ENCODE measurements around the gene TMEM271. TPM values are rescaled to one million over a fixed set of nuclear protein-coding genes. Genes with fewer than 3 reads are reported as not detected.

Gene TMEM271
- total and polyA plus RNA-seq, 2 donors (not counting 3 experiments of a cell fraction or from before 2014, with no cell fraction given) = not detected

DNA sequence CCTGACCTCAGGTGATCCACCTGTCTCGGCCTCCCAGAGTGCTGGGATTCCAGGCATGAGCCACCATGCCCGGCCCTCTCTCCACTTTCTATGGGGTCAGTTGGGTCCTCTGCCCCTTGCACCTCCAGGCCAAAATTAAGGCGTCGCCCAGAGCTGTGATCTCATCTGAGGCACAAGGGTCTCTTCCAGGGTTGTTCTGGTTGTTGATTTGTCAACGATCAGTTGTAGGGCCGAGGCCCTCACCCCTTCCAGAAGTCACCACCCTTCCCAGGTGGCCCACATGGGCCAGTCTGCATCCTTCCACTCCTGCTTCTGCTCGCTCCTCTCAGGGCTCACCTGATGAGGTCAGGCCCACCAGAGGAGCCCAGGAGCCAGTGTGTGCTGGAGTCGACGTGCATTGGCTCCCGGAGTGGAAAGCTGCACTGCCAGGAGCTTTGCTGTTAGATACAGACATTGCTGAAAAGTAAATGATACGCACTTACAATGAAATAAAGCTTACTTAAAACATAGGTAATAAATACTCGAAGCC, 14.3 kb upstream of the TMEM271 start:
- no peaks in the 10 kb centered on the region for H3K27me3 ChIP-seq (ENCODE audit: control insufficient read depth in 2 of 2, insufficient read depth in 2 of 2, low read length in 2 of 2)
- no peaks in the 10 kb centered on the region for H3K9me1 ChIP-seq (replicated peaks; ENCODE audit: control insufficient read depth, extremely low read depth, insufficient read depth, low read length)
- BruUV-seq (replicated peaks) = no TSS peak
- no peak overlapping the region for H3K9ac ChIP-seq (replicated peaks; ENCODE audit: extremely low read depth, insufficient read depth, low read length)
- TF ChIP-seq FOS (IDR thresholded peaks at IDR 0.05; ENCODE audit: borderline replicate concordance, insufficient read depth, low read length) (no peak), MAX (IDR thresholded peaks at IDR 0.05; ENCODE audit: insufficient read depth, insufficient read length) (no peak), JUN (IDR thresholded peaks at IDR 0.05; ENCODE audit: borderline replicate concordance, insufficient read depth, insufficient read length, low read depth) (no peak), GATA2 (IDR thresholded peaks at IDR 0.05; ENCODE audit: insufficient read depth, insufficient read length, low read depth, low read length) (no peak), POLR2A (IDR thresholded peaks at IDR 0.05; ENCODE audit: low read depth, low read length) (no peak), MYC (IDR thresholded peaks at IDR 0.05; ENCODE audit: low read depth, low read length) (no peak), POLR2AphosphoS5 (IDR thresholded peaks at IDR 0.05; ENCODE audit: insufficient read depth, low read depth, low read length) (no peak)
- TF ChIP-seq, protein P1, sequence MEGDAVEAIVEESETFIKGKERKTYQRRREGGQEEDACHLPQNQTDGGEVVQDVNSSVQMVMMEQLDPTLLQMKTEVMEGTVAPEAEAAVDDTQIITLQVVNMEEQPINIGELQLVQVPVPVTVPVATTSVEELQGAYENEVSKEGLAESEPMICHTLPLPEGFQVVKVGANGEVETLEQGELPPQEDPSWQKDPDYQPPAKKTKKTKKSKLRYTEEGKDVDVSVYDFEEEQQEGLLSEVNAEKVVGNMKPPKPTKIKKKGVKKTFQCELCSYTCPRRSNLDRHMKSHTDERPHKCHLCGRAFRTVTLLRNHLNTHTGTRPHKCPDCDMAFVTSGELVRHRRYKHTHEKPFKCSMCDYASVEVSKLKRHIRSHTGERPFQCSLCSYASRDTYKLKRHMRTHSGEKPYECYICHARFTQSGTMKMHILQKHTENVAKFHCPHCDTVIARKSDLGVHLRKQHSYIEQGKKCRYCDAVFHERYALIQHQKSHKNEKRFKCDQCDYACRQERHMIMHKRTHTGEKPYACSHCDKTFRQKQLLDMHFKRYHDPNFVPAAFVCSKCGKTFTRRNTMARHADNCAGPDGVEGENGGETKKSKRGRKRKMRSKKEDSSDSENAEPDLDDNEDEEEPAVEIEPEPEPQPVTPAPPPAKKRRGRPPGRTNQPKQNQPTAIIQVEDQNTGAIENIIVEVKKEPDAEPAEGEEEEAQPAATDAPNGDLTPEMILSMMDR (IDR thresholded peaks at IDR 0.05; ENCODE audit: extremely low read depth in 1 of 2, insufficient read depth in 1 of 2, low read depth in 1 of 2, low read length in 2 of 2) = no peak
- dilution Hi-C loops (cut with MboI; ENCODE audit: extremely low pct_ligation_motif_present, low sequenced_read_pairs) (no loop called here), intact Hi-C loops (cut with micrococcal nuclease) (no loop called here)
- ChIA-PET CTCF (no interaction called here), POLR2A (no interaction called here)
- FAIRE-seq = no peak
- no peaks in the 10 kb centered on the region for H3K36me3 ChIP-seq (ENCODE audit: control insufficient read depth in 2 of 2, extremely low read depth in 1 of 2, insufficient read depth in 2 of 2, low read length in 2 of 2)
- no peaks in the 10 kb centered on the region for H3K4me1 ChIP-seq (ENCODE audit: control insufficient read depth, extremely low read depth, insufficient read depth, low read length)
- no peak overlapping the region for H3K4me2 ChIP-seq (ENCODE audit: insufficient read depth, low read length)
- no peak overlapping the region for H3K4me3 ChIP-seq (replicated peaks in 1 of 3; ENCODE audit: insufficient read depth in 1 of 3, low read depth in 1 of 3, low read length in 3 of 3)
- no peaks in the 10 kb centered on the region for H3K9me3 ChIP-seq (replicated peaks; ENCODE audit: control insufficient read depth, insufficient read depth, low read length)
- H4K20me1 ChIP-seq (replicated peaks; ENCODE audit: control insufficient read depth, extremely low read depth, insufficient read depth, low read length) = no peaks in the 10 kb centered on the region
- H3K79me2 ChIP-seq (ENCODE audit: control insufficient read depth, insufficient read depth, low read length) = no peaks in the 10 kb centered on the region
- H2AFZ ChIP-seq (ENCODE audit: low read depth, low read length) = no peak overlapping the region
- no peak overlapping the region for H3K27ac ChIP-seq (ENCODE audit: insufficient read depth, low read depth, low read length)
- DNase-seq (ENCODE audit: low read depth, low spot score) = no peak

Measured in endothelial cell of umbilical vein (primary cell).